ENCODE measurements around the gene CISD3.

DNA sequence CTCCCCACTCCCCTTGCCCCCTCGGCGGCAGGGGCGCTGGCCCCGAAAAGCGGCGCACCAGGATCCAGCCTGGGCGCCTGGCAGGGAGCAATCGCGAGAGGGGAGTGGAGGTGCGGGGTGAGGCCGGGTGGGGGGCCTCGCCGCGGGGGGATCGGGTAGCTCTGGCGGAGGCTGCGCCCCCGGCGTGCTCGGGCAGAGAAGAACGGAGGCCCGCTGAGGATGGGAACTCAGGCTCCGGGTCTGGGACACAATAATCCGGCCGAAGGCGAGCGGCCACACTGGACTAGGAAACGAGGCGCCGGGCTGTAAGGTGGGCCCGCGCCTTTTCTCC, 18.7 kb downstream of the CISD3 start:
- no peak for TF ChIP-seq POLR2A (IDR thresholded peaks at IDR 0.05; ENCODE audit: low read length)
- no peak for TF ChIP-seq GATA1 (IDR thresholded peaks at IDR 0.05; ENCODE audit: low read depth, low read length)
